SKM-1 treated with dmso at 0.1 percent for 144 hours (cell line): ENCODE results near the gene CEP192.

ENCODE experiments used
- DNase-seq: peaks from one replicate; lab custom pipeline; 2025; ENCODE audit not compliant: unreplicated experiment; lab: John Stamatoyannopoulos, UW

Gene CEP192

DNA sequence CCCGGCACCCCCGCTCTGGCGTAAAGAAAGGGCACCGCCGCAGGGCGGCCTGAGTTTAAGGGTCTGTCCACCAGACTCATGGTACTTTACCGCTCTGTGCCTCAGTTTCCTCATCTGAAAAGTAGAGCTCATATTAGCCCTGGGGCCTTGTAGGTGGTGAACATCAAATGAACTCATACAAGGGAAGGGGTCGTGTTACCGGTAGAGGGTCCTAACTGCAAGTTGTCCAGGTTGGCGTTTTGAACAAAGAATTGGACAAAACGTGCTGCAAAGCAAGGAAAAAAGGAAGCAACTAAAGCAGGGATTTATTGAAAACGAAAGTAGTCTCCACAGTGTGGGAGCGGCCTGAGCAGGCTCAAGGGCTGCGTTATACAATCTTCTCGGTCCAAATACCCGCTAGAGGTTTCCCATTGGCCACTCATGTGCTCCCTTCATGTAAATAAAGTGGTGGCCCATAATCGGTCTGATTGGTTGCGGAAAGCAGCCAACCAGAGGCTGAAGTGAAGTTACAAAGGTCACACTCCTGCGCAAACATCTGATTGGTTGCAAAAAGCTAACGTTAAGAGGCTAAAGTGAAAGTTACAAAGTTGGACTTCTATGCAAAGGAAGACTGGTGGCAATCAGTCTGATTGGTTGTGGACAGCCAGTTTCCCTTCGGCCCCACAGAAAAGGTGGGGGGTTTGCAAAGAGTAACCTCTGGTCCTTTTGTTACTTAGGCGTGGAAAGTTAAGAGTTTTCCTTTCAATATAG, 146.7 kb downstream of the CEP192 start:
- DNase-seq, result peak; percentile 53

DNA sequence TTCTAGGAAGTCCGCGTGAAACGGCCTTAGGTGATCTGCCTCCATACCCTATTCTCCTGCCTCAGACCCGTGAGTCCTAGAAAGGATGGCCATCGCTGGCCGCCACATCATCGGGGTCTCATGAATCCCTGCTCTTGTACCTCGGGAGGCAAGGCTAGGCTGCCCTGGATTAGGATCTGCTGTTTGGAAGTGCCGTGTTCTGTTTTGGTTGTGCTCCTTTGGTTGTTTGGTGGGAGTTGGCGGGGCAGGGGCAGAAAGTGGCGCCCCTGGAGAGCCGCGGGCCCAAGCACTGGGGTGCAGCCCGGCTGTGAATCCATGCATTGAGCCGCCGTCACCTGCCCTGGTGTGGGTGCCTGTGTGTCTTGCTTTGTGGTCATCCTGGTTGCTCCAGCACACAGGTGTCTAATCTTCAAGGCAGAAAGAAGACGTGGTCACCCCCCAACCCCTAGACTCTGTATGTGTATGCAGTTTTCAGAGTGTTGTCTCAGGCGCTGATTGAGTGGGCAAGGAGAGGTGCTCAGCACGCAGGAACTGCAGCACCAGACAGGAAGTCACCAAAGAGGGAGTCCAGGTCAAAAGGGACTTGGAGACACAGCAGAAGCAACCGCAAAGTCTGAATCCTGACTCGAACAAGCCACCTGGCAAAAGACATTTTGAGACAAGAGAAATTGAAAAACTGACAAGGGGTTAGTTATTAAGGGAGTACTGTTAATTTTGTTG, 147.4 kb downstream of the CEP192 start:
- no peak for DNase-seq

DNA sequence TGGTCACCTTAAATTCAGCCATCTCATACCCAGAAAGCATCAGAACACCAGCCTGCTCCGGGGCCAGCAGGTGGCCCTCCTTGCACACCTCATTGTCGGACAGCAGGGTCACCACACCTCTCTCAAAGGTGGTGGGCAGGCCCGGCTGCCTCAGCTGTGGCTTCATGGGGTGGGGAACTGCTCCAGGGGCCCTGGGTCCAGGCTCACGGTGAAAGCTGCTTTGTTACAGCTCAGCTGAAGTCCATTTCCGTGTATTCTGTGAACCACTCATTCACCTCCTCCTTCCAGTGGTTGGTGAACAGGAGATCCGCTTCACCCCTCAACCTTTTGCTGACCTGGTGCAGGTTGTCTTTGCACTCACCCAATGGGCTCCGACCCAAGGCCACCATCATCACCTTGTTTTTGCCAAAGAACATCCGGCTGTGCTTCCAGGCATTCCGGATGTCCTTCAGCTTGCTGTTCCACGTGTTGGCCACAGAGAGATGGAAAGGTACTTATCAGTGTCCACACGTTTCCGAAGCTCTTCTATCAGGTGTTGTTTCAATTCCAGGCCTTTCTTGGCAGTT, 148.8 kb downstream of the CEP192 start:
- DNase-seq, result no peak

DNA sequence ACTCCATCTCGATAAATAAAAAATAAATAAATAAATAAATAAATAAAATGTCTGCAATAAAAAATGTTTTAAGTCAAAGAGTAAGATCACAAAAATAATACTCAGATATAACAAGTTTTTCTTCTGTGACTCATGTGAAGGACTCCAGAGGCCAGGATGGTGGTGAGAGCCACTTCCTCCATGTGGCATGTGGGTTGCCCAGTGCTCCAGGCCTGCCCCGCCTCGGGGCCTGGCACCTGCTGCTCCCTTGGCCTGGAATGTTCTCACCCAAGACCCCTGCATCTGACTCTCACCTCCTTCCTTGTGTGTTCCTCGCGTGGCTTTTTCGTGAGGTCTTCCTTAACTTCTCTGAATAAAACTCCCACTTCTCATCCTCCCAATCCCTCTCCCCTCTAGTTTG, 150.0 kb downstream of the CEP192 start:
- no peak for DNase-seq

- no peak for DNase-seq
Measured at GRCh38 chr18:13145636-13146190, 154.6 kb downstream of the CEP192 start.

- DNase-seq, result peak; percentile 13
Measured at GRCh38 chr18:13147130-13147529, 156.0 kb downstream of the CEP192 start.

DNA sequence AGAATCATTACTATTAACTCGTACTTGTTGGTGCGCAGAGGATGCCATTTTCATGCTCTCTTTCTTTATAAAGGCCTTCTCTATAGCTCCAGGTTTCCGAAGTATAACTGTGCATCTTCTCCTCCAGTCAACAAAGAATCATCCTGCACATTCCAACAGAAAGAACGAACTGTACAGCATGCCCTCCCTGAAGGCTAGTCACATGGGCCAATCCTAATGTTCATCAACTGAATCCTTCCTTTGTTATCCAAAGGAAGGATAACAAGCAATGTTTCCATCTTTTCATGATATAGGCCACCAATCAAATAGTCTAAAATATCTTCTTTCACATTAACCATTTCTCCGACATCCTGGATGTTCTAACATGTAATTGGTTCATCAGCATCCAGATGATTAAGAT, 160.5 kb downstream of the CEP192 start:
- no peak for DNase-seq

GRCh38 chr18:13158428-13158827, 167.3 kb downstream of the CEP192 start:
- no peak for DNase-seq

DNA sequence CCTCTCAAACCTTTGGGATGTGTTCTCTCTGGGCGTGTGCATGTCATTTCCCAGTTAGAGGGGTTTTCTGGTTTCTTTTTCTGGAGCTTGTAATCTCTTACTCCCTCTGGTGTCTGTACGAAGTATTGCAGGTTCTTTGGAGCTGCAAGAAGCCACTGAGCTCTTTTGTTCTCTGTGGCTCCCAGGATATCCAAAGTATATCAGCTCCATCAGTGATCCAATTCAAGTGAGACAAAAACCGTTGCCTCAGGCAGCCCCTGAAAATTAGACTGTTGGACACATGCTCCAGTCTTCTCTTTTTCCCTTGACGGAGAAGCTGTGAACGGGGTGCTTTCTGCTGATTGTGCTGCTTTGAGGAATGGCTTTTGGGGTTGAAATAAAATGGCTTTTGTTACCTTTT, 168.4 kb downstream of the CEP192 start:
- peak; percentile 65 for DNase-seq

DNA sequence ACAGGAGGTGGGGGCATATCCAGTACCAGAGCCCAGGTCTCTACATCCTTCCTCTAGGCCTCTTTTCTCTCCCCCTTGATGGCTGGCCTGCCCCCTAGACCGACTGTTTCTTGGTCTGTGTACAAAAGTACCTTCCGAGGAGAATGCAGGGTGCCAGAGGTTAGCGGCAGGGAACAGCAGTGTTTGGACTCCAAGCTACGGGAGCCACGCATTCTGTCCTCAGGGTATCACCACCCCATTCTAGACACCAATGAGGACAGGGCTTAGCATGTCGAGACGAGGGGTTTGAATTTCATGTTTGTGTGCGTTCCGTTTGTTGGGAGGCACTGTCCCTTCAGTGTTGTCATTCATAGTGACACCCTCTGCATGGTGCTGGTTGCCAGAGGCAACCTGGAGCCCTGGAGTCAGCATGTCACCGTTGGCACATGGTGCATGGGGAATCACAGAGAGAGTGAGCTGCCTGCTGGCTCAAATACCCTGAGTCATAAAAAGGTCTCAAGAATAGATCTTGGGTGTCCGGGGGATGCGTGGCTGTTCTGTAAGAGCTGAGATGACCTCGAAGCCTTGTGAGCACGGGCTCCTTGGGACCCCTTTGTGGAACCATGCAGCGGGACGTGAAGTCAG, 170.2 kb downstream of the CEP192 start:
- DNase-seq, result no peak

GRCh38 chr18:13163167-13163927, 172.2 kb downstream of the CEP192 start:
- DNase-seq, result no peak

DNA sequence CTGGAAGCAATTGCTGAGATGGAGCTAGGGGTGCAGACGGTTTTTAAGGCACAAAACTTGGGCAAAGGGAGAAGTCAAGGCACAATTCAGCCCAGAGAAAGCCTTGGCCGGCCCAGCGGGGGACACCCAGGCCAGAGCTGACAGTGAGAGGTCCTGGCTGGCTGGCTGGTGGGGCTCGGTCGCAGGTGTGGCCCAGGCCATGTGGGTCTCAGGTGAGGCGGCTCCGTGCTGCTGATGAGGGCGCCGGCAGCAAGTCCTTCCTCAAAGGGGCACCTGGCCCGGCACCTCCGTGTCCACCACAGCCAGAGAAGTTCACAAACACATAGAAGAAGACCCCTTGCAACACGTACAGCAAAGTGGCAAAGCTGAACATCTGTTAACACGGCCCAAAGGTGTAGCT, 173.2 kb downstream of the CEP192 start:
- DNase-seq, result no peak

DNA sequence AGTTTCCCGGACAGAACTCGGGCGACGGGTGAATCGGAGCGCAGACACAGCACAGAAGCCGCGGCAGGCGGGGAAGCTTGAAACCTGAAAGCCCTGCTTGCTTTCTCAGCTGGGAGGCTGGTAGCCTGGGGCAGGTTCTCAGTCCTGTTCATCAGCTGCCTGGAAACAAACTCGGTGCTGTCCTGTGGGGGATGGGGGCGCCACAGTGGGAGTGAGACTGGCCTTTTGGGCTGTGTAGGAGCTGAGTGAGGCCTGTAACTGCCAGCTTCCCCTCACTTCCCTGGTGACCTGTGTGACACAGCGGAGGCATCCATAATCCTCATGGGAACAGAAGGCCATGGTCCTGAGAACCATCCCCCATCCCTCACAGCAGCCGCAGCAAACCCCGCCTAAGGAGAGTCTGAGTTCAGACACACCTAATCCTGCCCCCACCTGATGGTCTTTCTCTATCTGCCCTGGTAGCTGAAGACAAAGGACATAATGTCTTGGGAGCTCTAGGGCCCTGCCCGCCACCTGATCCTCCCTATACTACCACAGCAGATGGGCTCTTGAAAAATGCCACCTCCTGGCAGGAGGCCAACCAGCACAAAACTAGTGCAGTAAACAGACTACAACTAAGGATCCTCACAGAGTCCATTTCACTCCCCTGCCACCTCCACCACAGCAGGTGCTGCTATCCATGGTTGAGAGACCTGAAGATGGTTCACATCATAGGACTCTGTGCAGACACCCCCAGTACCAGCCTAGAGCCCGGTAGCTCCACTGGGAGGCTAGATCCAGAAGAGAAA, 174.7 kb downstream of the CEP192 start:
- DNase-seq, result no peak

DNA sequence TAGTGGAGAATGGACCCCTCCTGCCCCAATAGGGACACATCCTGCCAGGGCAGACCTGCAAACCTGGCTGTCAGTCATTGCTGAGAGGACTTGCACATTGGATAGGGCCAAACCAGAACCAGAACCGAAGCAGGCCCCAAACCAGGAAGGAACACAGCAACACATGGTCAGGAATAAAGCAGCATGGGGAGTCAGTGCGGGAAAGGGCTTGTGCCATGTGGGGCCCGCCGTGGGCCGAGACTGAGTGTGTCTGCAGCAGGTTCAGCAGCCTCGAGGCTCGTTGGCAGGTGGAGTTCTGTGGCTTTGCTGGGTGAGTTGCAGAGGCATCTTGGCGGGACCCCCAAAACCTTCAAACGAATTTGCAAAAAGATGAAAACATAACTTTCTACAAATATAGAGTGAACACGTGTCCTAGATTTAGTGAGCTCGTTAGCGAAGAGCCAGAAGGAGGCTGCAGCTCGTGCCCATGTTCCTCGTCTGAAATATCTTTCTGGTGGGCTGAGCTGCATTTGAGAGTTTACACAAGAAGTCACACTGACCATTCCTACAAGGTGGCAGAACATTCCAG, 182.5 kb downstream of the CEP192 start:
- DNase-seq, result no peak
